ENCODE measurements around the gene JPH4. TPM values are rescaled to one million over a fixed set of nuclear protein-coding genes. Genes with fewer than 3 reads are reported as not detected.
A peak's percentile ranks its signal among the peaks of the same experiment; 100 is the strongest.

JPH4 gene
- total RNA-seq, 1 experiment from 2014 or later = not detected

DNA sequence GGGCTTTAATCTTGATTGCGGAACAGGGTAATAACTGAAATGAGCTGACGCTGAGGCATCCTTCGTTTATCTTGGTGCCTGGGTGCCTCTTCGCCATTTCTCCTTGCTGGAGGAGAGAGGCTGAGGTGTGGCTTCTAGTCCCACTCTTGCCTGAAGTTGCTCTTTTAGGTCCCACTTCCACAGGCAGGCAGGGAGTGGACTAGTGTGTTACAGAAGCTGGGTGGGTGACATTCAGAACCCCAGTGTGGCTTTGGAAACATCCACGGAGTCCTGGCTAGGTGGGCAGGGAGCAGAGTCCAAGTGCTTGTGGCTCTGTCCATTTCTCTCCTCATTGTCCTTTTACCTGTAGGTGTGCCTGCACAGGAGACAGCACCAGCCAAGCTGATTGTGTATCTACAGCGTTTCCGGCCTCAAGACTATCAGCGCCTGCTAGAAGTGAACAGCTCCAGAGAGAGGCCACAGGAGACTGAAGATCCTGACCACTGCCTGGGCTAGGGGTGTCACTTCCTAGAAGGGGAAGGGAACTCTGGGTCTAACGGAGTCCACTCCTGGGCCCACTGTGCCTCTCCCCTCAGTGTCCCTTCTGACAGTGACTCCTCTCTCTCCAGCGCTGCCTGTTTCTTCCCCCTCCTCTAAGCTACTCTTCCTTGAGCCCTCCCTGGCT, 20.1 kb downstream of the JPH4 start:
- no TSS peak for BruUV-seq (replicated peaks)
- TF ChIP-seq, protein P1, sequence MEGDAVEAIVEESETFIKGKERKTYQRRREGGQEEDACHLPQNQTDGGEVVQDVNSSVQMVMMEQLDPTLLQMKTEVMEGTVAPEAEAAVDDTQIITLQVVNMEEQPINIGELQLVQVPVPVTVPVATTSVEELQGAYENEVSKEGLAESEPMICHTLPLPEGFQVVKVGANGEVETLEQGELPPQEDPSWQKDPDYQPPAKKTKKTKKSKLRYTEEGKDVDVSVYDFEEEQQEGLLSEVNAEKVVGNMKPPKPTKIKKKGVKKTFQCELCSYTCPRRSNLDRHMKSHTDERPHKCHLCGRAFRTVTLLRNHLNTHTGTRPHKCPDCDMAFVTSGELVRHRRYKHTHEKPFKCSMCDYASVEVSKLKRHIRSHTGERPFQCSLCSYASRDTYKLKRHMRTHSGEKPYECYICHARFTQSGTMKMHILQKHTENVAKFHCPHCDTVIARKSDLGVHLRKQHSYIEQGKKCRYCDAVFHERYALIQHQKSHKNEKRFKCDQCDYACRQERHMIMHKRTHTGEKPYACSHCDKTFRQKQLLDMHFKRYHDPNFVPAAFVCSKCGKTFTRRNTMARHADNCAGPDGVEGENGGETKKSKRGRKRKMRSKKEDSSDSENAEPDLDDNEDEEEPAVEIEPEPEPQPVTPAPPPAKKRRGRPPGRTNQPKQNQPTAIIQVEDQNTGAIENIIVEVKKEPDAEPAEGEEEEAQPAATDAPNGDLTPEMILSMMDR (conservative IDR thresholded peaks at IDR 0.05; ENCODE audit: low read depth, low read length) = no peak
- TF ChIP-seq EZH2 (IDR thresholded peaks at IDR 0.05; ENCODE audit: borderline replicate concordance, low read depth, low read length, poor library complexity, severe bottlenecking) = no peak

GRCh38 chr14:23557946-23558345, 20.6 kb downstream of the JPH4 start:
- peaks cover 11% of the 10 kb centered on the region for H3K36me3 ChIP-seq (ENCODE audit: insufficient read depth, low read length, poor library complexity, severe bottlenecking)
- POLR2A ChIA-PET (ENCODE audit: low non-redundant PET) = no interaction called here
- no peak for DNase-seq (ENCODE audit: low spot score)
- H3K27ac ChIP-seq (ENCODE audit: low read depth, low read length, poor library complexity, severe bottlenecking) = peak overlapping the region; percentile 96
- H3K27me3 ChIP-seq (replicated peaks; ENCODE audit: insufficient read depth, low read depth, low read length, poor library complexity) = no peaks in the 10 kb centered on the region
- TF ChIP-seq, protein P1 (conservative IDR thresholded peaks at IDR 0.05; ENCODE audit: low read depth, low read length) = no peak
- no peak for TF ChIP-seq EZH2 (IDR thresholded peaks at IDR 0.05; ENCODE audit: borderline replicate concordance, low read depth, low read length, poor library complexity, severe bottlenecking)
- no peaks in the 10 kb centered on the region for H3K9me3 ChIP-seq (ENCODE audit: low read depth, low read length, poor library complexity, severe bottlenecking)
- intact Hi-C loops (cut with micrococcal nuclease; ENCODE audit: unreplicated experiment) = loop anchor here (2.0 kb wide), 1 partner anchor 229 kb away; no protein-coding TSS in a partner anchor
- H3K4me1 ChIP-seq (ENCODE audit: insufficient read depth, low read length, poor library complexity, severe bottlenecking) = peaks cover 8% of the 10 kb centered on the region
- CTCF ChIA-PET = interaction anchor here (0.9 to 3.3 kb wide), 2 partner anchors 76 to 79 kb away, joined by 3 to 29 read pairs; no protein-coding TSS in a partner anchor
- BruUV-seq (replicated peaks) = no TSS peak
- H3K4me3 ChIP-seq (ENCODE audit: low read depth, low read length, poor library complexity, severe bottlenecking) = no peak overlapping the region

More for the DNA sequence above, 20.1 kb downstream of the JPH4 start:
- Histone ChIP-seq H3K27me3 (replicated peaks; ENCODE audit: insufficient read depth, low read depth, low read length, poor library complexity) (no peaks in the 10 kb centered on the region), H3K36me3 (ENCODE audit: insufficient read depth, low read length, poor library complexity, severe bottlenecking) (peaks cover 11% of the 10 kb centered on the region), H3K4me3 (ENCODE audit: low read depth, low read length, poor library complexity, severe bottlenecking) (no peak overlapping the region), H3K4me1 (ENCODE audit: insufficient read depth, low read length, poor library complexity, severe bottlenecking) (peaks cover 8% of the 10 kb centered on the region), H3K9me3 (ENCODE audit: low read depth, low read length, poor library complexity, severe bottlenecking) (no peaks in the 10 kb centered on the region), H3K27ac (ENCODE audit: low read depth, low read length, poor library complexity, severe bottlenecking) (no peak overlapping the region)
- ChIA-PET POLR2A (ENCODE audit: low non-redundant PET) (interaction anchor here (0.6 kb wide), 1 partner anchor 582 kb away, joined by 3 read pairs; no protein-coding TSS in a partner anchor), CTCF (interaction anchor here (0.9 to 3.3 kb wide), 3 partner anchors 77 to 237 kb away, joined by 3 to 29 read pairs (median 3); no protein-coding TSS in a partner anchor)
- intact Hi-C loops (cut with micrococcal nuclease; ENCODE audit: unreplicated experiment) = loop anchor here (1.0 to 2.0 kb wide), 2 partner anchors 230 to 293 kb away; no protein-coding TSS in a partner anchor
- DNase-seq (ENCODE audit: low spot score) = no peak

DNA sequence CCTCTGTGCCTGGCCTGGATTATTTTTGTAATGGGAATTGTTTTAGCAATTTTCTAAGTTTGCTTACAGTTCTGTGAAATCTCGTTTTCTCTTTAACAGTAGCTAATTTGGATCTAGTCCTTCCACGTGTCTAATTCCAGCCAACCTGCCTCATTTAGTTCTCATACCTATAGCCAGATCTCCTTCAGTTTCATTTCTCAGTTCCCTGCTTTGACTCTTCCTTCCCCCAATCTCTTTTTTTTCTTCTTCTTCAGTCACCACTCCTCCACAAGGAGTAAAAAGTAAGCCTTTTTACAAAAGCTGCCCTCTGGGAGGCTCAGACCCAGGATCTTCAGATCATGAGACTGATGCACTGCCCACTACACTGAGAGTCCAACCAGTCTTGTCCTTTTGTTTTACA, 21.1 kb downstream of the JPH4 start:
- Histone ChIP-seq H3K4me1 (ENCODE audit: insufficient read depth, low read length, poor library complexity, severe bottlenecking) (peaks cover 8% of the 10 kb centered on the region), H3K27ac (ENCODE audit: low read depth, low read length, poor library complexity, severe bottlenecking) (peak overlapping the region; percentile 96), H3K4me3 (ENCODE audit: low read depth, low read length, poor library complexity, severe bottlenecking) (no peak overlapping the region), H3K9me3 (ENCODE audit: low read depth, low read length, poor library complexity, severe bottlenecking) (no peaks in the 10 kb centered on the region), H3K27me3 (replicated peaks; ENCODE audit: insufficient read depth, low read depth, low read length, poor library complexity) (no peaks in the 10 kb centered on the region), H3K36me3 (ENCODE audit: insufficient read depth, low read length, poor library complexity, severe bottlenecking) (peaks cover 11% of the 10 kb centered on the region)
- TF ChIP-seq, protein P1 (conservative IDR thresholded peaks at IDR 0.05; ENCODE audit: low read depth, low read length) = no peak
- TF ChIP-seq EZH2 (IDR thresholded peaks at IDR 0.05; ENCODE audit: borderline replicate concordance, low read depth, low read length, poor library complexity, severe bottlenecking) = no peak
- POLR2A ChIA-PET (ENCODE audit: low non-redundant PET) = no interaction called here
- intact Hi-C loops (cut with micrococcal nuclease; ENCODE audit: unreplicated experiment) = no loop called here
- no TSS peak for BruUV-seq (replicated peaks)
- no peak for DNase-seq (ENCODE audit: low spot score)
- CTCF ChIA-PET = interaction anchor here (0.9 to 3.3 kb wide), 3 partner anchors 76 to 79 kb away, joined by 3 to 29 read pairs (median 4); no protein-coding TSS in a partner anchor

All from A673 (cell line).